Measurements from ENCODE around the gene C10orf88. TPM values are rescaled to one million over a fixed set of nuclear protein-coding genes. Genes with fewer than 3 reads are reported as not detected.

C10orf88 gene
- polyA plus RNA-seq, 3 donors, result 2.2 to 2.9 (median 2.7) TPM

DNA sequence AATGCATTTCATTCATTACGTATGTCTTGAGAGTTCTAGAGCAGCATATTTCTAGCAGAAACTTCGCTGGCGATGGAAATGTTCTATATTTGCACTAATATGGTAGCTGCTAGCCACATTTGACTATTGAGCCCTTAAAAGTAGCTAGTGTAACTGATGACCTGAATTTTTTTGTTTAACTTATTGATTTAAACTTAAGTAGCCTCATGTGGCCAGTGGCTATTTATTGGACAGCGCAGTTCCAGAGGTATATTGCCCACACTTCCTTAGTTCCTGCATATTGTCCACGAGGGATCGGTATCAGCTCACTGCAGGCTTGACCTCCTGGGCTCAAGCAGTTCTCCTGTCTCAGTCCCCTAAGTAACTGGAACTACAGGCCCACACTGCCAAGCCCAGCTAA lies 29.9 kb upstream of the C10orf88 start:
- H3K4me2 ChIP-seq (replicated peaks; ENCODE audit: extremely low read depth, low read length, poor library complexity, severe bottlenecking), result no peak overlapping the region
- H3K36me3 ChIP-seq (replicated peaks in 1 of 2; ENCODE audit: control insufficient read depth in 1 of 2, insufficient read depth in 2 of 2, low read length in 2 of 2), result peaks cover 0 to 11% of the 10 kb centered on the region in 2 donors
- Mint-ChIP-seq H3K36me3 (peaks cover 17 to 19% of the 10 kb centered on the region in 2 donors), H3K4me3 (no peak overlapping the region), H3K27ac (no peak overlapping the region), H3K4me1 (peaks cover 13% of the 10 kb centered on the region), H3K9me3 (no peaks in the 10 kb centered on the region), H3K27me3 (ENCODE audit: low read depth in 3 of 3) (no peaks in the 10 kb centered on the region)
- no peaks in the 10 kb centered on the region for H3K79me2 ChIP-seq (ENCODE audit: insufficient read depth, low read length)
- no peaks in the 10 kb centered on the region for H3K27me3 ChIP-seq (ENCODE audit: control insufficient read depth in 2 of 2, insufficient read depth in 2 of 2, low read length in 2 of 2)
- H3K9me3 ChIP-seq (replicated peaks in 1 of 2; ENCODE audit: control insufficient read depth in 1 of 2, insufficient read depth in 1 of 2, low read length in 2 of 2), result no peaks in the 10 kb centered on the region
- TF ChIP-seq, protein P1, sequence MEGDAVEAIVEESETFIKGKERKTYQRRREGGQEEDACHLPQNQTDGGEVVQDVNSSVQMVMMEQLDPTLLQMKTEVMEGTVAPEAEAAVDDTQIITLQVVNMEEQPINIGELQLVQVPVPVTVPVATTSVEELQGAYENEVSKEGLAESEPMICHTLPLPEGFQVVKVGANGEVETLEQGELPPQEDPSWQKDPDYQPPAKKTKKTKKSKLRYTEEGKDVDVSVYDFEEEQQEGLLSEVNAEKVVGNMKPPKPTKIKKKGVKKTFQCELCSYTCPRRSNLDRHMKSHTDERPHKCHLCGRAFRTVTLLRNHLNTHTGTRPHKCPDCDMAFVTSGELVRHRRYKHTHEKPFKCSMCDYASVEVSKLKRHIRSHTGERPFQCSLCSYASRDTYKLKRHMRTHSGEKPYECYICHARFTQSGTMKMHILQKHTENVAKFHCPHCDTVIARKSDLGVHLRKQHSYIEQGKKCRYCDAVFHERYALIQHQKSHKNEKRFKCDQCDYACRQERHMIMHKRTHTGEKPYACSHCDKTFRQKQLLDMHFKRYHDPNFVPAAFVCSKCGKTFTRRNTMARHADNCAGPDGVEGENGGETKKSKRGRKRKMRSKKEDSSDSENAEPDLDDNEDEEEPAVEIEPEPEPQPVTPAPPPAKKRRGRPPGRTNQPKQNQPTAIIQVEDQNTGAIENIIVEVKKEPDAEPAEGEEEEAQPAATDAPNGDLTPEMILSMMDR (IDR thresholded peaks at IDR 0.05), result no peak
- H3K4me1 ChIP-seq (ENCODE audit: control insufficient read depth in 1 of 2, insufficient read depth in 2 of 2, low read length in 2 of 2), result peaks cover 14 to 16% of the 10 kb centered on the region in 2 donors
- H4K20me1 ChIP-seq (ENCODE audit: insufficient read depth, low read length), result no peaks in the 10 kb centered on the region
- DNase-seq, result no peak
- WGBS (ENCODE audit: insufficient coverage), result 100% methylated on average over 2 of the region's 6 CpGs
- no peak overlapping the region for H3K27ac ChIP-seq (ENCODE audit: low read depth in 1 of 2, low read length in 2 of 2)
- H3K4me3 ChIP-seq (replicated peaks in 1 of 3; ENCODE audit: low read depth in 2 of 3, low read length in 3 of 3), result no peak overlapping the region
- no peak overlapping the region for H3K9ac ChIP-seq (ENCODE audit: insufficient read depth, low read length, poor library complexity, severe bottlenecking)
- H2AFZ ChIP-seq (ENCODE audit: insufficient read depth, low read depth, low read length, poor library complexity, severe bottlenecking), result no peak overlapping the region
- intact Hi-C loops (cut with micrococcal nuclease), result no loop called here

DNA sequence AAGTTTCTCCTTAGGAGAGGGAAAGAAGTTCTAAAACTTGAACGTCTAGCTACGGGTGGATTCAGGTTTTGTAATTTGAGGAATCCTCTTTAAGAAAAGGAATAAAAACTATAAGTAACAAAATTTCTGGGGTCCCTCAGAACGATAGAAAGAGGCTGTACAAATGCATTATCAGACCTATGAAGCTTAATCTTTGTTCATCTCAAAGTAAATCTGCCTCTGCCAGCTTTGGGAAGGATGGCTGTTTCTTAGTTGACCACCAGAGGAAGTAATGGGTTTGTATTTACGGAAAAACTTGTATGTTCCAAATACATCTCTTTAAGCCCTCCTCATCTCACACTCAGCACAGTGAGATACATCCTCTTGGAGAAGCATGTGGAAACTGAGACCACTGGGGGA lies 27.0 kb upstream of the C10orf88 start:
- Mint-ChIP-seq H3K27ac (peak overlapping the region in 4 of 7 donors; percentile 40 to 96 (median 93)), H3K9me3 (no peaks in the 10 kb centered on the region), H3K36me3 (peaks cover 9 to 11% of the 10 kb centered on the region in 2 donors), H3K4me3 (peak overlapping the region; percentile 70 to 84), H3K4me1 (peaks cover 13% of the 10 kb centered on the region), H3K27me3 (ENCODE audit: low read depth in 3 of 3) (peaks cover 0 to 8% (median 3%) of the 10 kb centered on the region in 3 donors)
- Histone ChIP-seq H4K20me1 (ENCODE audit: insufficient read depth, low read length) (no peaks in the 10 kb centered on the region), H3K4me1 (ENCODE audit: control insufficient read depth in 1 of 2, insufficient read depth in 2 of 2, low read length in 2 of 2) (peaks cover 14 to 16% of the 10 kb centered on the region in 2 donors), H2AFZ (ENCODE audit: insufficient read depth, low read depth, low read length, poor library complexity, severe bottlenecking) (peak overlapping the region; percentile 18), H3K27ac (ENCODE audit: low read depth in 1 of 2, low read length in 2 of 2) (no peak overlapping the region), H3K4me3 (replicated peaks in 1 of 3; ENCODE audit: low read depth in 2 of 3, low read length in 3 of 3) (peak overlapping the region in 1 of 3 experiments; percentile 78), H3K36me3 (replicated peaks in 1 of 2; ENCODE audit: control insufficient read depth in 1 of 2, insufficient read depth in 2 of 2, low read length in 2 of 2) (peaks cover 0 to 11% of the 10 kb centered on the region in 2 donors), H3K79me2 (ENCODE audit: insufficient read depth, low read length) (no peaks in the 10 kb centered on the region), H3K4me2 (replicated peaks; ENCODE audit: extremely low read depth, low read length, poor library complexity, severe bottlenecking) (peak overlapping the region; percentile 41), H3K27me3 (ENCODE audit: control insufficient read depth in 2 of 2, insufficient read depth in 2 of 2, low read length in 2 of 2) (peaks cover 3 to 6% of the 10 kb centered on the region in 2 donors), H3K9ac (ENCODE audit: insufficient read depth, low read length, poor library complexity, severe bottlenecking) (no peak overlapping the region), H3K9me3 (replicated peaks in 1 of 2; ENCODE audit: control insufficient read depth in 1 of 2, insufficient read depth in 1 of 2, low read length in 2 of 2) (no peaks in the 10 kb centered on the region)
- intact Hi-C loops (cut with micrococcal nuclease), result loop anchor here (2.0 kb wide), 2 partner anchors 26 to 28 kb away; partner anchors contain the start of genes ACADSB (in 2 of the 2), C10orf88 (in 2 of the 2) and IKZF5 (in 2 of the 2)
- TF ChIP-seq, protein P1 (IDR thresholded peaks at IDR 0.05), result no peak
- WGBS (ENCODE audit: insufficient coverage), result no CpG with 5 or more reads among the region's 4 CpGs
- peak; percentile 10 to 12 (median 11) for DNase-seq
